ENCODE data around the gene ALKBH5. TPM values are rescaled to one million over a fixed set of nuclear protein-coding genes. Genes with fewer than 3 reads are reported as not detected.

ALKBH5 gene
- total and polyA plus RNA-seq, 10 of the 15 experiments (the other 5 are each of a cell fraction or from before 2014, with no cell fraction given) = 13.7 to 99.9 (median 52.4) TPM

DNA sequence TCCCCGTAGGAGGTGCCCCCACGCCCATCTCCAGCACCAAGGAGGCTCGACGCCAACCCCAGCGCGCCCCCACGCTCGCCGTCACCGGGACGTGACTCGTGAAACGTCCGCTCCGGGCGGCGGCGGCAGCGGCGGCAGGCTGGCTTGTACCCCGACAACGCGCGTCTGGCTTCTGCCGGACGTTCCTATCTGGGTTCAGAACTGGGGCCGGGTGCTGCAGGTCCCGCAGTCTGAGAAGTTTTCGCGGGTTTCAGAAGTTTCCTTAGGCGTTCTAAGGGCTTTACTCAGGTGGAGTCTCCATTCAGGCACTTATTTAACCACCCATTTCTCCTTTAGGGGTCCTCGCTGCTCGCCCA lies 672 bp upstream of the ALKBH5 start (continued):
- no peak for TF ChIP-seq CHD1 (IDR thresholded peaks at IDR 0.05; ENCODE audit: low read depth, low read length)
- TF ChIP-seq, protein P1, sequence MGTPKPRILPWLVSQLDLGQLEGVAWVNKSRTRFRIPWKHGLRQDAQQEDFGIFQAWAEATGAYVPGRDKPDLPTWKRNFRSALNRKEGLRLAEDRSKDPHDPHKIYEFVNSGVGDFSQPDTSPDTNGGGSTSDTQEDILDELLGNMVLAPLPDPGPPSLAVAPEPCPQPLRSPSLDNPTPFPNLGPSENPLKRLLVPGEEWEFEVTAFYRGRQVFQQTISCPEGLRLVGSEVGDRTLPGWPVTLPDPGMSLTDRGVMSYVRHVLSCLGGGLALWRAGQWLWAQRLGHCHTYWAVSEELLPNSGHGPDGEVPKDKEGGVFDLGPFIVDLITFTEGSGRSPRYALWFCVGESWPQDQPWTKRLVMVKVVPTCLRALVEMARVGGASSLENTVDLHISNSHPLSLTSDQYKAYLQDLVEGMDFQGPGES (IDR thresholded peaks at IDR 0.05) = no peak
- TF ChIP-seq PAX5 (IDR thresholded peaks at IDR 0.05; ENCODE audit: borderline replicate concordance, low read depth, low read length) = no peak
- peak; percentile 75 for TF ChIP-seq MYB (IDR thresholded peaks at IDR 0.05; ENCODE audit: borderline replicate concordance, low read depth, low read length)
- TF ChIP-seq RB1 (IDR thresholded peaks at IDR 0.05; ENCODE audit: borderline replicate concordance) = no peak; the same call in 1 of the 2 replicates
- peak; percentile 55 for TF ChIP-seq NBN (IDR thresholded peaks at IDR 0.05)
- no peak for TF ChIP-seq TCF3 (IDR thresholded peaks at IDR 0.05; ENCODE audit: borderline replicate concordance, insufficient read depth, low read depth, low read length)
- TF ChIP-seq ASH2L (IDR thresholded peaks at IDR 0.05; ENCODE audit: borderline replicate concordance, low read depth) = no peak
- no peak for TF ChIP-seq SUPT20H (IDR thresholded peaks at IDR 0.05; ENCODE audit: borderline replicate concordance, control insufficient read depth, low read depth, low read length)
- TF ChIP-seq NFXL1 (IDR thresholded peaks at IDR 0.05; ENCODE audit: borderline replicate concordance) = no peak
- TF ChIP-seq EP300 (IDR thresholded peaks at IDR 0.05; ENCODE audit: borderline replicate concordance in 1 of 2, control insufficient read depth in 1 of 2, low read depth in 2 of 2, low read length in 2 of 2) = no peak
- TF ChIP-seq KLF5 (IDR thresholded peaks at IDR 0.05; ENCODE audit: partially characterized antibody) = peak; percentile 72
- TF ChIP-seq NFYA (IDR thresholded peaks at IDR 0.05; ENCODE audit: borderline replicate concordance, low read depth, low read length) = no peak

Data from GM12878 (cell line).